ENCODE data around the gene RPS8. TPM values are rescaled to one million over a fixed set of nuclear protein-coding genes. Genes with fewer than 3 reads are reported as not detected.

Gene RPS8
- total and polyA plus RNA-seq, 5 donors, result 848 to 1,144 (median 945) TPM

DNA sequence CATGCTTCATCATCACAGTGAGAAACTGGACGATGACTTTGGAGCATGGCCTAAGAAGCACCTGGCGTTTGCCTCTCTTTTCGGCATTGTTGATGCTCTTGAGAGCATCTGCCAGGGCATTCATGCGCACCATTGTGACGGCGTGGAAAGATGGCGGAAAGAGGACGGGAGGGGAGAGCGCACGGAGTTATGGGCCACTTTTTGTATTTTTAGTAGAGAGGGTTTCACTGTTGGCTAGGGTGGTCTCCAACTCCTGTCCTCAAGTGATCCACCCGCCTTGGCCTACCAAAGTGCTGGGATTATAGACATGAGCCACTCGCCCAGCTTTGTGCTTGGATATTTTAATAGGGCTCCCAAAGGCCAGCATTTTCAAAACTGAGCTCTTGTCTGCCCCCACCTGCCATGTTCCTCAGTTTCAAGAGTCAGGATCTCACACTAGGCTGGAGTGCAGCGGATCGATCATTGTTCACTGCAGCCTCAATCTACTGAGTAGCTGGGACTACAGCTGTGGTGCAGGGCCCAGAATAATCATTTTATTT lies 5.3 kb downstream of the RPS8 start:
- ATAC-seq (no peak), DNase-seq (peak in 1 of 3 donors; percentile 16)
- WGBS, result 91% methylated on average over 14 of the region's 14 CpGs
- intact Hi-C loops (cut with DNase I), result loop anchor here in 1 of 4 donors (10.0 kb wide), 1 partner anchor 54 kb away; no protein-coding TSS in a partner anchor
- H3K4me1 ChIP-seq (ENCODE audit: control insufficient read depth, insufficient read depth, low read length), result peaks cover 2% of the 10 kb centered on the region
- H3K27me3 ChIP-seq (ENCODE audit: control insufficient read depth, insufficient read depth), result no peaks in the 10 kb centered on the region
- no peak overlapping the region for H3K4me3 ChIP-seq (ENCODE audit: low read length)
- H3K27ac ChIP-seq (ENCODE audit: low read length), result no peak overlapping the region
- no peaks in the 10 kb centered on the region for H3K9me3 ChIP-seq (ENCODE audit: control insufficient read depth, low read length)

- Histone ChIP-seq H3K4me1 (ENCODE audit: control insufficient read depth, insufficient read depth, low read length) (peaks cover 2% of the 10 kb centered on the region), H3K9me3 (ENCODE audit: control insufficient read depth, low read length) (no peaks in the 10 kb centered on the region), H3K27ac (ENCODE audit: low read length) (no peak overlapping the region), H3K4me3 (ENCODE audit: low read length) (peak overlapping the region; percentile 55), H3K27me3 (ENCODE audit: control insufficient read depth, insufficient read depth) (no peaks in the 10 kb centered on the region)
- DNase-seq (peak in 1 of 3 donors; percentile 24), ATAC-seq (no peak)
- intact Hi-C loops (cut with DNase I), result loop anchor here in 1 of 4 donors (10.0 kb wide), 1 partner anchor 51 kb away; no protein-coding TSS in a partner anchor
- WGBS, result 44% methylated on average over 8 of the region's 8 CpGs
These were observed 8.4 kb downstream of the RPS8 start for GRCh38 chr1:44783697-44784093.

GRCh38 chr1:44784094-44785028 lies 9.0 kb downstream of the RPS8 start:
- 7% methylated on average over 71 of the region's 71 CpGs for WGBS
- Histone ChIP-seq H3K27ac (ENCODE audit: low read length) (no peak overlapping the region), H3K4me3 (ENCODE audit: low read length) (peak overlapping the region; percentile 55), H3K9me3 (ENCODE audit: control insufficient read depth, low read length) (no peaks in the 10 kb centered on the region), H3K4me1 (ENCODE audit: control insufficient read depth, insufficient read depth, low read length) (peaks cover 2% of the 10 kb centered on the region), H3K27me3 (ENCODE audit: control insufficient read depth, insufficient read depth) (no peaks in the 10 kb centered on the region)
- ATAC-seq (peak; percentile 23), DNase-seq (peak in 2 of 3 donors; percentile 74 to 77)
- intact Hi-C loops (cut with DNase I), result loop anchor here in 2 of 4 donors (5.0 to 10.0 kb wide), 2 partner anchors 50 to 53 kb away; no protein-coding TSS in a partner anchor

DNA sequence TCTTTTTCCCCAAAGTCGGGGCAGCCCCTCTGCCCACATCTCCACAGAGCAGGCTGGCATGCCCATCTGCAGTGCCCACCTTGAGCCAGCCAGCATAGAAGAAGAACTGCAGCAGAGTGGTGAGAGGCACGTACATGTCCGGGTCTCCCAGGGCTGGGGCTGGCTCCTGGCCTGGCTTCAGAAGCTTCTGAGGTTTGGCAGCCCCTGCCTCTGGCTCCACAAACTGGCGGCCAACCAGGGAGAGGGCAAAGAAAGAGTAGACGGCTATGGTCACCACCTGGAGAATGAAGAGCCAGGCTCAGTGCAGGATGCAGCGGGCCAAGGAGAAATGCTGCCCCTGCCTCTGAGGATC lies 9.7 kb downstream of the RPS8 start:
- WGBS, result 82% methylated on average over 6 of the region's 6 CpGs
- H3K27ac ChIP-seq (ENCODE audit: low read length), result no peak overlapping the region
- H3K4me3 ChIP-seq (ENCODE audit: low read length), result no peak overlapping the region
- peak in 1 of 3 donors; percentile 27 for DNase-seq
- peaks cover 2% of the 10 kb centered on the region for H3K4me1 ChIP-seq (ENCODE audit: control insufficient read depth, insufficient read depth, low read length)
- no peaks in the 10 kb centered on the region for H3K9me3 ChIP-seq (ENCODE audit: control insufficient read depth, low read length)
- no peaks in the 10 kb centered on the region for H3K27me3 ChIP-seq (ENCODE audit: control insufficient read depth, insufficient read depth)
- ATAC-seq, result no peak
- intact Hi-C loops (cut with DNase I), result loop anchor here in 2 of 4 donors (5.0 to 10.0 kb wide), 2 partner anchors 50 to 52 kb away; no protein-coding TSS in a partner anchor

- ATAC-seq, result no peak
- intact Hi-C loops (cut with DNase I), result loop anchor here in 2 of 4 donors (5.0 to 10.0 kb wide), 2 partner anchors 49 to 52 kb away; no protein-coding TSS in a partner anchor
These were observed 10.3 kb downstream of the RPS8 start for GRCh38 chr1:44785501-44786137.

DNA sequence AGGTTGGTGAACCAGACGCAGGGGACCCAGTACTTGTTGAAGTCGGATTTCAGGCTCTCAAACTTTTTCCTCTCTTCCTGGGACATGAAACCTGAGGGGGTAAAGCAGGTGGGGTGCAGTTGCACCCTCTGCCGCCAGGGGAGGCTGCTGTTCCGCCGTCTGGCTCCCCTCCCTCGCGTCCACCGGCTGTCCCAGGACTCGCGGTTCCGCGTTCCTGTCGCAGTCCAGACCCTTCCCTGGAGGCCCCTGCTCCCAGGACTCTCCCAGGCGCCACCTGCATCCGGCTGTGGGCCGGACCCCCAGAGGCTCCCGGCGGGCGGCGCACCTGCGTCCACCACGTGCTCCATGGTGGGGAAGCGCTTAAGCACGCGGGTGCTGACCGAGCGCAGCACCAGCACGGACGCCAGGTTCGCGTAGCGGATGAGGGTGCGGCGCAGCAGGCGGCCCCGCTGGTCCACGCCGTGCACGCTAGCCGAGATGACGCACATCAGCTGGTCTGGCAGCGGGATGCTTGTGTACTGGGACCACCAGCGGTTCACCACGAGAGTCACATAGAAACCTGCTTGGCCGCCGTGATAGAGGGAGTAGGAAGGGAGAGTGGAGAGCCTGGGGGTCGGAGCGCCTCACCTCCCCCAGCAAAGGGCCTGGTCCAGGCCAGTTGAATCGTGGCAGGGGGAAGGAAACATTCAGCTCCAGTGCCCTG lies 10.9 kb downstream of the RPS8 start:
- Histone ChIP-seq H3K4me1 (ENCODE audit: control insufficient read depth, insufficient read depth, low read length) (peaks cover 2% of the 10 kb centered on the region), H3K9me3 (ENCODE audit: control insufficient read depth, low read length) (no peaks in the 10 kb centered on the region), H3K27me3 (ENCODE audit: control insufficient read depth, insufficient read depth) (no peaks in the 10 kb centered on the region), H3K4me3 (ENCODE audit: low read length) (peak overlapping the region; percentile 2), H3K27ac (ENCODE audit: low read length) (no peak overlapping the region)
- peak; percentile 68 to 89 (median 84) for DNase-seq
- WGBS, result 4% methylated on average over 49 of the region's 49 CpGs
- ATAC-seq, result peak; percentile 70 to 77
- intact Hi-C loops (cut with DNase I), result loop anchor here in 2 of 4 donors (5.0 to 10.0 kb wide), 2 partner anchors 49 to 51 kb away; no protein-coding TSS in a partner anchor

More at GRCh38 chr1:44785501-44786137, 10.3 kb downstream of the RPS8 start:
- WGBS, result 38% methylated on average over 11 of the region's 11 CpGs
- DNase-seq, result peak in 1 of 3 donors; percentile 36
- H3K4me3 ChIP-seq (ENCODE audit: low read length), result peak overlapping the region; percentile 2
- H3K9me3 ChIP-seq (ENCODE audit: control insufficient read depth, low read length), result no peaks in the 10 kb centered on the region
- H3K4me1 ChIP-seq (ENCODE audit: control insufficient read depth, insufficient read depth, low read length), result peaks cover 2% of the 10 kb centered on the region
- H3K27me3 ChIP-seq (ENCODE audit: control insufficient read depth, insufficient read depth), result no peaks in the 10 kb centered on the region
- H3K27ac ChIP-seq (ENCODE audit: low read length), result no peak overlapping the region

DNA sequence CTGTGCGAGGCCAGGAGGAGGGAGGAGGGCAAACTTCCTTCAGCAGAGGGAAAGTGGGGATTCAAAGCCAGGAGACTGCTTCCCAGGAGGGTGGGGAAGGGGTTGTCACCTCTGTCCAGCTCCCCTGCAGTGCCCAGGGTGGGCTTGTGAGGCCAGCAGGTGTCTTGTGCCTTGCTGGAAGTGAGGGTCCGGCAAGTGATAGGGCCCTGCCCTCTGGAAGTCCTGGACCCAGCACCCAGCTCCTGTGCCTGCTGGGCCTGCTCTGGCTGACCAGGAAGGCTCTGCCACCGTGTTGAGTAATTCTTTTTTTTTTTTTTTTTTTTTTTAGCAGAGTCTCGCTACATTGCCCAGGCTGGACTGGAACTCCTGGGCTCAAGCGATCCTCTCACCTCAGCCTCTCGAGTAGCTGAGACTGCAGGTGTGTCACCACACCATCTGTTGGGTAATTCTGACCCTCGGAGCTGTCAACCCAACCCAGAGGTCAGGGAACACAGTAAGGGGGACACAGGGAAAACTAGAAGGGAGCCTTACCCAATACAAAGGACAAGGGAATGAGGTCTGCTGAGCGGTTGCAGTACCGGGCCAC lies 11.6 kb downstream of the RPS8 start:
- DNase-seq (peak in 1 of 3 donors; percentile 48), ATAC-seq (no peak)
- H3K27ac ChIP-seq (ENCODE audit: low read length), result no peak overlapping the region
- intact Hi-C loops (cut with DNase I), result loop anchor here in 2 of 4 donors (5.0 to 10.0 kb wide), 2 partner anchors 48 to 50 kb away; no protein-coding TSS in a partner anchor
- H3K4me1 ChIP-seq (ENCODE audit: control insufficient read depth, insufficient read depth, low read length), result peaks cover 2% of the 10 kb centered on the region
- no peak overlapping the region for H3K4me3 ChIP-seq (ENCODE audit: low read length)
- 81% methylated on average over 9 of the region's 9 CpGs for WGBS
- no peaks in the 10 kb centered on the region for H3K27me3 ChIP-seq (ENCODE audit: control insufficient read depth, insufficient read depth)
- H3K9me3 ChIP-seq (ENCODE audit: control insufficient read depth, low read length), result no peaks in the 10 kb centered on the region

GRCh38 chr1:44787506-44787905 lies 12.2 kb downstream of the RPS8 start:
- Histone ChIP-seq H3K27me3 (ENCODE audit: control insufficient read depth, insufficient read depth) (no peaks in the 10 kb centered on the region), H3K27ac (ENCODE audit: low read length) (no peak overlapping the region), H3K4me3 (ENCODE audit: low read length) (no peak overlapping the region), H3K4me1 (ENCODE audit: control insufficient read depth, insufficient read depth, low read length) (peaks cover 2% of the 10 kb centered on the region), H3K9me3 (ENCODE audit: control insufficient read depth, low read length) (no peaks in the 10 kb centered on the region)
- intact Hi-C loops (cut with DNase I), result loop anchor here in 2 of 4 donors (5.0 to 10.0 kb wide), 2 partner anchors 47 to 50 kb away; no protein-coding TSS in a partner anchor
- ATAC-seq (no peak), DNase-seq (peak in 1 of 3 donors; percentile 13)
- 93% methylated on average over 10 of the region's 10 CpGs for WGBS

- H3K4me1 ChIP-seq (ENCODE audit: control insufficient read depth, insufficient read depth, low read length), result peaks cover 2% of the 10 kb centered on the region
- ATAC-seq, result no peak
- H3K27ac ChIP-seq (ENCODE audit: low read length), result no peak within 1 kb of the TSS
- no peaks in the 10 kb centered on the region for H3K9me3 ChIP-seq (ENCODE audit: control insufficient read depth, low read length)
- H3K27me3 ChIP-seq (ENCODE audit: control insufficient read depth, insufficient read depth), result no peaks in the 10 kb centered on the region
- 82% methylated on average over 9 of the region's 9 CpGs for WGBS
- H3K4me3 ChIP-seq (ENCODE audit: low read length), result no peak within 1 kb of the TSS
- DNase-seq, result peak; percentile 10 to 28 (median 17)
- intact Hi-C loops (cut with DNase I), result loop anchor here in 2 of 4 donors (5.0 to 10.0 kb wide), 2 partner anchors 47 to 49 kb away; no protein-coding TSS in a partner anchor
These were observed 12.9 kb downstream of the RPS8 start, which contains the start of gene BEST4 for GRCh38 chr1:44788120-44788860. Gene BEST4, minus strand, starts transcription at chr1:44788170. Its CDS starts 465 bp downstream, at chr1:44787705.
